GM12872 (cell line): Measurements from ENCODE around the gene ANO3.

ENCODE experiments used
- TF ChIP-seq, protein P1 (sequence below): IDR thresholded peaks from 3 replicates; pipeline ENCODE4 v1.5.1; 2011; ENCODE audit warnings: low read depth, mild to moderate bottlenecking, low read length, moderate library complexity; ENCODE audit not compliant: insufficient read depth

The ANO3 gene

GRCh38 chr11:26618441-26618840, 286.5 kb downstream of the ANO3 start:
- TF ChIP-seq, protein P1, sequence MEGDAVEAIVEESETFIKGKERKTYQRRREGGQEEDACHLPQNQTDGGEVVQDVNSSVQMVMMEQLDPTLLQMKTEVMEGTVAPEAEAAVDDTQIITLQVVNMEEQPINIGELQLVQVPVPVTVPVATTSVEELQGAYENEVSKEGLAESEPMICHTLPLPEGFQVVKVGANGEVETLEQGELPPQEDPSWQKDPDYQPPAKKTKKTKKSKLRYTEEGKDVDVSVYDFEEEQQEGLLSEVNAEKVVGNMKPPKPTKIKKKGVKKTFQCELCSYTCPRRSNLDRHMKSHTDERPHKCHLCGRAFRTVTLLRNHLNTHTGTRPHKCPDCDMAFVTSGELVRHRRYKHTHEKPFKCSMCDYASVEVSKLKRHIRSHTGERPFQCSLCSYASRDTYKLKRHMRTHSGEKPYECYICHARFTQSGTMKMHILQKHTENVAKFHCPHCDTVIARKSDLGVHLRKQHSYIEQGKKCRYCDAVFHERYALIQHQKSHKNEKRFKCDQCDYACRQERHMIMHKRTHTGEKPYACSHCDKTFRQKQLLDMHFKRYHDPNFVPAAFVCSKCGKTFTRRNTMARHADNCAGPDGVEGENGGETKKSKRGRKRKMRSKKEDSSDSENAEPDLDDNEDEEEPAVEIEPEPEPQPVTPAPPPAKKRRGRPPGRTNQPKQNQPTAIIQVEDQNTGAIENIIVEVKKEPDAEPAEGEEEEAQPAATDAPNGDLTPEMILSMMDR, result no peak

DNA sequence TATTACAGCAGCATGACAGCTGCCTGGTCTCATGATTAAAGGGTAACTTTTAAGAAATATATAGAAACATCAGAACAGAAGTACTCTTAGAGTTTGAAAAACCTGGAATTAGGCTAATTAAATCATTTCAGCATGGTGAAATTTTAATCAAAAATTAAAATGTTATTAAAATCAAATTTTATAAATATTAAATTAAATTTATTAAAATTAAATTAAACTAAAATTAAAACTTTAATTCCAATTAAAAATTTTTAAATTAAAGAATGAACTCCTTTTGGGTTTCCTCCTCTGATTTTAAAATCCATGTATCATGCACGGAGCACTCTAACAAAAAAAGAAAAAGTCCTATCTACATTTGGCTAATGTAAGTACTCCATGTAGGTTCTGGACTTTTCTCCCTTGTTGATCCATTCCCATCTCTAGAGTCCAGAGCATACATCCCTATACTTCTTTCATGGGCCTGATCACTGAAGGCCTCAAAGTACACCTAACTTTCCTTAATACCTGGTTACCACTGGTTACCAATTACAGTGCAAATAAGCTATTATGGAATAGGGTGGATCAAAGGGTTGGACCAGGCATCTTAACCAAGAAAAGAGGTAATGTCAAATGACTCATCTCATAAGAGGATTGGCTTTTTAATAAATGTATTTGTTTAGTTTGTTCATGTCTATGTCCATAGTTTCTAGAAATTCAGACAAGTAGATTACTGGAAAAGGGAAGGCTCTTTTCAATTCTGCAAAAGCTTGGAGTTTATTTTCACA, 288.5 kb downstream of the ANO3 start:
- TF ChIP-seq, protein P1, result no peak

- TF ChIP-seq, protein P1, result no peak
Observed at GRCh38 chr11:26621132-26621531, 289.2 kb downstream of the ANO3 start.

GRCh38 chr11:26622181-26622580, 290.3 kb downstream of the ANO3 start:
- TF ChIP-seq, protein P1, result no peak

GRCh38 chr11:26623076-26623659, 291.2 kb downstream of the ANO3 start:
- TF ChIP-seq, protein P1, result no peak

DNA sequence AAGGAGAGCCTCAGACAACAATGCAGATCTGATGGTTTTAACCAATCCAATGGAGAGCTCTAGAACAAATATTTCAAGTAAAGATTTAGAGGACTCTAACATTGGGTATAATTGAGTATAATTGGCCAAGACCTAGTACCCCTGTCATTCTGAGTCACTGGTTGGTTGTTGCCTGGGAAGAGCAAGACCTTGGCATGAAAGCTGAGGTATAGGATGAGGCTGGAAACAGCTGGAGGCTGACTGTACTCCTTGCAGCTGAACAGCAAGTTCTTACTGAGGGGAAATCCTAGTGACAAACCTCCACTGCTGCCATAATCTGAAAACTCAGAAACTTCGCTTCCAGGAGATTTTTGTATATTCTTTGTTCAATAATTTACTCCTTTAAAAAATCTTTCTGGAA, 294.4 kb downstream of the ANO3 start:
- TF ChIP-seq, protein P1, result no peak

DNA sequence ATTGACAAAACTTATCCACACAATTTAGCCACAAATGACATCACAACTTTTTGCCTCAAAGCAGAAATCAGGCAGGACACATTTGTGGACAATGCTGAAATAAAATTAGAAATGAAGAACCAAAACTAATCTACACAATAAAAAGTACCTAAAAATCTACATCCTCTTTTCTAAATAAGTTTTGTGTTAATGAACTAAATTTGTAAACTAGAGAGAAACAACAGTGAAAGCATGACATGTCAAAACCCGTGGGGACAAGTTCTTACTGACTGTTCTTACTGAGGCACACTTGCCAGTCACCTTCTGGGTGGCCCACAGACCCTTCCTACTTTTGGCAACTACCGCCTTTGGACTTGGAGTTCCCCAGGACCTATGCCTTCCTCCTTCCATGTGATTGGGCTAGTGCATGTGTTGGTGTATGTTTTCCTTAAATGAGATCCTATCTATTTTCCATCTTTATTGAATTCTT, 300.8 kb downstream of the ANO3 start:
- TF ChIP-seq, protein P1, result no peak
